ENCODE results near the gene OARD1. TPM values are rescaled to one million over a fixed set of nuclear protein-coding genes. Genes with fewer than 3 reads are reported as not detected.

OARD1 gene
- total and polyA plus RNA-seq, 12 donors, result 13.7 to 31.2 (median 17.0) TPM

DNA sequence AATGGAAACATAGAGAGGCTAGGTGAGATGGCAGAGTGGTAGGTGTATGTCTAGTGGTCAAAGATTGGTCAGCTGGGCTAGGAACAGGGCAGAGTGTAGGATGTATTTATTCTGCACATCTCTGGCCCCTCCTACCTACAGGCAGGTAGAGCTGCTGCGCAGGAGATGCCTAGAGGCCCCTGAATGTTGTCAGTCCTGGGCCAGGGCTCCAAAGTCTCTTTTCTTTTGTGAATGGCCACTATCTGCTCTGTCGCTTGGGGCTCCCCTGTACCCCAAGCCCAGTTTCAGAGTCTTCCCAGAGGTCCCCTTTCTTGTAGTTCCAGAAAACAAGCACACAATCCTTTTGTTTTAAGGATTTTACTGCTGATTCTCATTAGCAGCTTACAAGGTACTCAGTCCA, 24.9 kb downstream of the OARD1 start:
- Histone ChIP-seq H3K27me3 (no peaks in the 10 kb centered on the region), H3K36me3 (no peaks in the 10 kb centered on the region), H3K27ac (no peak overlapping the region), H3K9me3 (no peaks in the 10 kb centered on the region), H3K4me1 (peaks cover 0 to 37% (median 19%) of the 10 kb centered on the region in 9 donors), H3K4me3 (no peak overlapping the region)
- TF ChIP-seq, protein P1, sequence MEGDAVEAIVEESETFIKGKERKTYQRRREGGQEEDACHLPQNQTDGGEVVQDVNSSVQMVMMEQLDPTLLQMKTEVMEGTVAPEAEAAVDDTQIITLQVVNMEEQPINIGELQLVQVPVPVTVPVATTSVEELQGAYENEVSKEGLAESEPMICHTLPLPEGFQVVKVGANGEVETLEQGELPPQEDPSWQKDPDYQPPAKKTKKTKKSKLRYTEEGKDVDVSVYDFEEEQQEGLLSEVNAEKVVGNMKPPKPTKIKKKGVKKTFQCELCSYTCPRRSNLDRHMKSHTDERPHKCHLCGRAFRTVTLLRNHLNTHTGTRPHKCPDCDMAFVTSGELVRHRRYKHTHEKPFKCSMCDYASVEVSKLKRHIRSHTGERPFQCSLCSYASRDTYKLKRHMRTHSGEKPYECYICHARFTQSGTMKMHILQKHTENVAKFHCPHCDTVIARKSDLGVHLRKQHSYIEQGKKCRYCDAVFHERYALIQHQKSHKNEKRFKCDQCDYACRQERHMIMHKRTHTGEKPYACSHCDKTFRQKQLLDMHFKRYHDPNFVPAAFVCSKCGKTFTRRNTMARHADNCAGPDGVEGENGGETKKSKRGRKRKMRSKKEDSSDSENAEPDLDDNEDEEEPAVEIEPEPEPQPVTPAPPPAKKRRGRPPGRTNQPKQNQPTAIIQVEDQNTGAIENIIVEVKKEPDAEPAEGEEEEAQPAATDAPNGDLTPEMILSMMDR (IDR thresholded peaks at IDR 0.05), result no peak
- intact Hi-C loops (cut with DNase I), result no loop called here
- DNase-seq, result no peak
- ATAC-seq, result no peak
- WGBS, 2 donors, result 94 to 98% methylated on average over 2 of the region's 2 CpGs

DNA sequence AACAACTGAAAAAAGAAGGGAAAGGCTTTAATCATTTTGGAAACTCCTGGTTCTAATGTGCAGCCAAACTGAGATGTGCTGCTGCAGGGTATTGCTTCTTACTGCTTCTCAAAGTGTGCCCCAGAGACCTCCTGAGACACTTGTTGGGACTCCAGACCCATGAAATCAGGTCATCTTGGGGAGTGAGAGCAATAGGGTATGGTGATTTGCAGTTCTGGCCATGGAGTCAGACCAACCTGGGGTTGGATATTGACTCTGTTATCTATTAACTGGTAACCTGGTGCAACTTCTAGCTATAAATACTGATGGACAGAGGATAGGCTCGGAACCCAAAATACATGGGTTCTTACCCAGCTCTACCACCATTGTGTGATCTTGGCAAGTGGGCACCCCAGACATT, 26.1 kb downstream of the OARD1 start:
- intact Hi-C loops (cut with DNase I), result no loop called here
- H3K9me3 ChIP-seq, result no peaks in the 10 kb centered on the region
- TF ChIP-seq, protein P1 (IDR thresholded peaks at IDR 0.05), result no peak
- peaks cover 0 to 27% (median 13%) of the 10 kb centered on the region in 9 donors for H3K4me1 ChIP-seq
- H3K36me3 ChIP-seq, result no peaks in the 10 kb centered on the region
- WGBS, 2 donors, result 100% methylated on average over 1 of the region's 1 CpG
- H3K27ac ChIP-seq, result no peak overlapping the region
- no peak for DNase-seq
- no peaks in the 10 kb centered on the region for H3K27me3 ChIP-seq
- no peak for ATAC-seq
- no peak overlapping the region for H3K4me3 ChIP-seq

- no peaks in the 10 kb centered on the region for H3K9me3 ChIP-seq
- peaks cover 0 to 23% (median 13%) of the 10 kb centered on the region in 9 donors for H3K4me1 ChIP-seq
- no peaks in the 10 kb centered on the region for H3K27me3 ChIP-seq
- DNase-seq, result no peak
- no peak overlapping the region for H3K27ac ChIP-seq
- no peak for ATAC-seq
- WGBS, 2 donors, result 66 to 71% methylated on average over 5 of the region's 5 CpGs
- no peak overlapping the region for H3K4me3 ChIP-seq
- TF ChIP-seq, protein P1 (IDR thresholded peaks at IDR 0.05), result no peak
- intact Hi-C loops (cut with DNase I), result no loop called here
- H3K36me3 ChIP-seq, result no peaks in the 10 kb centered on the region
Measured at GRCh38 chr6:41045664-41046063, 26.5 kb downstream of the OARD1 start.

DNA sequence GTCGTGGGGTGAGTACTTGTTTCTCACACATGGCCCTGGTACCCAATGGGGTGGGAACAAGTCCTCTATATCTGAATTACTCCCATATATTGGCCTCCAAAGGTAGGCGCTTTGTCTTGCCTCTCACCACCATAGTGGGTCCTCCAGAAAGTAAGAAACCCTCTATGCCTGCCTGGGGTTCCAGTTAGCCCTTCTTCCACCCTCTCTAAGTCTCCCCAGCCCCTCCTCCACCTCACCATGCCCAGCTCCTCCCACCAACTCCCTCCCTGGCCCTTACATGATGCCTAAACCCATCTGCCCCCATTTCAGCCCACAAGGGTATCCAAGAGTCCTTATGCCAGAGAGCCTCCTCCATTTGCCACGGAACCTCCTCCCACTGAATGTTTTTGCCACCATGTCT, 29.0 kb downstream of the OARD1 start:
- no peaks in the 10 kb centered on the region for H3K27me3 ChIP-seq
- H3K36me3 ChIP-seq, result no peaks in the 10 kb centered on the region
- DNase-seq (no peak), ATAC-seq (no peak)
- WGBS, 2 donors, result 92 to 95% methylated on average over 3 of the region's 3 CpGs
- H3K9me3 ChIP-seq, result no peaks in the 10 kb centered on the region
- no peak overlapping the region for H3K4me3 ChIP-seq
- TF ChIP-seq, protein P1 (IDR thresholded peaks at IDR 0.05), result no peak
- intact Hi-C loops (cut with DNase I), result no loop called here
- no peaks in the 10 kb centered on the region for H3K4me1 ChIP-seq
- no peak overlapping the region for H3K27ac ChIP-seq

Data from heart right ventricle (tissue), 16 donors.